Testis (tissue), 3 donors: ENCODE measurements around the gene TACSTD2. TPM values are rescaled to one million over a fixed set of nuclear protein-coding genes. Genes with fewer than 3 reads are reported as not detected.

Experiments
- DNase-seq: peaks from one replicate; pipeline ENCODE4 v3.0.0-alpha.2; 2019
- H3K27ac ChIP-seq, 2 donors: fragments of 200-600 bp; sonication (generic); one replicate each; pipeline ENCODE4 v1.5.1; 2019
- H3K27me3 ChIP-seq: fragments of 200-600 bp; sonication (generic); one replicate; pipeline ENCODE4 v1.5.1; 2019
- H3K36me3 ChIP-seq: fragments of 200-600 bp; sonication (generic); one replicate; pipeline ENCODE4 v1.5.1; 2017; ENCODE audit warnings: low read depth; ENCODE audit errors: missing control alignments
- H3K4me1 ChIP-seq: fragments of 200-600 bp; sonication (generic); one replicate; pipeline ENCODE4 v1.5.1; 2019
- H3K4me3 ChIP-seq, 2 donors: fragments of 200-600 bp; sonication (generic); one replicate each; pipeline ENCODE4 v1.5.1; 2017 to 2019
- H3K9me3 ChIP-seq: fragments of 200-600 bp; sonication (generic); one replicate; pipeline ENCODE4 v1.5.1; 2017
- CTCF ChIP-seq, 3 experiments: fragments of 450-650 bp in 2 of 3; fragments of 200-600 bp in 1 of 3; sonication (generic) in 1 of 3; IDR thresholded peaks; one replicate each; pipeline ENCODE4 v1.5.1; 2016 to 2019; ENCODE audit warnings: antibody characterized with exemption in 3 of 3, mild to moderate bottlenecking in 2 of 3, moderate library complexity in 1 of 3
- POLR2A ChIP-seq: fragments of 450-650 bp; IDR thresholded peaks from one replicate; pipeline ENCODE4 v1.6.1; 2017; ENCODE audit warnings: antibody characterized with exemption, mild to moderate bottlenecking, moderate library complexity
- WGBS, 2 donors: methylation state at CpG; one replicate each; pipeline ENCODE4 v1.1.5; 2018; 5-methylcytosine and 5-hydroxymethylcytosine counted together
- intact Hi-C: fragments of 100-400 bp; cut with DNase I; formaldehyde crosslinking; loops from one replicate; pipeline ENCODE4 v1.15.1; 2023; ENCODE audit warnings: low total_unique reads
- polyA plus RNA-seq: library from polyadenylated mRNA; stranded (reverse); fragments of 350-450 nt; fragmentation: Illumina TruSeq; extraction: RNeasy Lipid Tissue Mini Kit (QIAGEN cat#74804); gene quantifications from one replicate; pipeline ENCODE4 v1.2.3, GENCODE V29; 2014; ENCODE audit warnings: low read depth, low replicate concordance; ENCODE audit not compliant: insufficient read depth
- total RNA-seq, 2 donors: library from RNA; depleted of rRNA; stranded (reverse); fragments of >200 nt; gene quantifications; one replicate each; pipeline ENCODE4 v1.2.3, GENCODE V29; 2016

Gene TACSTD2
- total and polyA plus RNA-seq, 3 donors from 2014 or later: 0.87 to 1.2 (median 0.93) TPM

DNA sequence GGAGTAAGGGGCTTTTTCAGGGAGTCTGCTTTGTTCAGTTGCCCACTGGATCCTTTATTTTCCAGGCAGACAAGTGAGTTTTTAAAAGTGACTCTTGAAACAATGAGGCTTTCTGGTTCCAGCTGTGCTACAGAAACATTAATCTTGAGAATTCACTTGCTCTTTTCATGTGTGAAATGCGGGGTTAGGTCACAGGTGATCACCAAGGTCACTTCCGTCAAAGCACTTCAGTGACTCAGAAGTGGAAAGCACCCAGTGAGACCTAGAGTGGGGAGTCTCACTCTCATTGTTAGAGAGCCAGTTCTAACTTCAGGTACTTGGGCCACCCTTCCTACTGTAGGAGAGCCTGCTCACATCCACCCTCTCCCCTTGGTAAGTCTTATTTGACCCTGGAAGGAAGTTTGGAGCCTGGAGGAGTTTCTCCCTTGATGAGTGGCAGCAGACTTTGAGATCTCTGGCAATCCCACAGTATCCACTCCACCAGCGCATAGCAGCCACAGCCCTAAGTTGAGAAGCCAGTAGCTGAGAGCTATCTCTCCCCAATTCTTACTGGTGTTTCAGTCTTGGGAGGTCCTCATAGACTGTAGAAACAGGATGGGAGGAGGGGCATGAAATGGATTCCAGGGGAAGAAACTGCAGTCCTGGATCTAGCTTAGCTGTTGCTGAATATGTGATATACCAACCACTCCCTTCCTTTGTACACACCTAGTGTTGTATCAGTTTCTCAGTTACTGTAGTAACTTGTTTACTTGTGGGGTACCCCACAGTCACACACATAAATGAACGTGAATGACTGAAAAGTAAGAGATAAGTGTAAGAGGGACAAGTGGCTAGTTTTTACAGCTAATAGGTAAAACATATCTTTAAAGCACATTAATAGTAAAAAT lies 3.1 kb downstream of the TACSTD2 start:
- WGBS, 2 donors: 63 to 65% methylated on average over 4 of the region's 4 CpGs
- Histone ChIP-seq H3K4me3 (no peak overlapping the region), H3K36me3 (no peaks in the 10 kb centered on the region), H3K9me3 (no peaks in the 10 kb centered on the region), H3K27me3 (no peaks in the 10 kb centered on the region), H3K27ac (no peak overlapping the region), H3K4me1 (peaks cover 7% of the 10 kb centered on the region)
- TF ChIP-seq POLR2A (no peak), CTCF (IDR thresholded peaks at IDR 0.05) (no peak)
- intact Hi-C loops: no loop called here
- DNase-seq: no peak

GRCh38 chr1:58573138-58573537 lies 3.9 kb downstream of the TACSTD2 start:
- Histone ChIP-seq H3K27ac (no peak overlapping the region), H3K9me3 (no peaks in the 10 kb centered on the region), H3K27me3 (no peaks in the 10 kb centered on the region), H3K4me1 (peaks cover 7% of the 10 kb centered on the region), H3K4me3 (no peak overlapping the region), H3K36me3 (no peaks in the 10 kb centered on the region)
- DNase-seq: no peak
- TF ChIP-seq POLR2A (no peak), CTCF (IDR thresholded peaks at IDR 0.05) (no peak)
- intact Hi-C loops: no loop called here
- WGBS, 2 donors: 76% methylated on average over 2 of the region's 2 CpGs

DNA sequence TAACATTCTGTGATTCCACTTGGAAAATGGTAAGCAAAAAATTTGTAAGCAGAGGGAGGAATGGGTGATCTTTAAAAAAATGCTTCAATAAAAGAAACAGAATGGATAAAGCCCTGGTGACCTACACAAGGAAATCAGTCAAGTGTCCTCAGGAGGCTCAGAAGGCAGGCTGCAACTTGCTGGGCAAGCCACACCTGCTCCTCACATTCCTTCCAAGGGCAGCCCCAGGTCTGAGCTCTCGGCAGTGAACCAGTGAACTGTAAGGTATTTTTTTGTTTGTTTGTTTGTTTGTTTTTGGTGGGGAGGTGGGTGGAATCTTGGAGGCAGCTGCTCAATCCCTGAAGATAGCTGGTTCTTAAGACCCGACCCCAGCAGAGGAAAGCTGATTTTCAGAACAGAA lies 4.4 kb downstream of the TACSTD2 start:
- no peak for DNase-seq

DNA sequence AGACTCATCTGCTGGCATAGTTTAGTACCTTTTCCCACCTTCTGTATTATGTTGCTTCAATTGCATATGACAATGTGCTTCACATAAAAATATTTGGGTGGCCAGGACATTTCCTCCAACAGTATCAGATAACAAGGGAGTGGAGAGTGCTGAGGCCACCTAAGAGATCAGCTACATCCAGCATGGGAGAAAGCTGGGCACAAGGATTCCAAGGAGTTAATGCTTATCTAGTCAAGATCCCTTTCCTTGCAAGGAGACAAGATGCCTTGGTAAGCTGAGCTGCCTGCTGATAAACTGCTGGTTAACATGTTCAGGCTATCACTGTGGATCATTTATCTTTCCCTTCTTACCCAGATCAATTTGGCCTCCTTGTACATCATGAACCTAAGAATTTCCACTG lies 5.4 kb downstream of the TACSTD2 start:
- H3K27ac ChIP-seq: no peak overlapping the region

More for the DNA sequence above, 4.4 kb downstream of the TACSTD2 start:
- 77 to 78% methylated on average over 2 of the region's 2 CpGs for WGBS, 2 donors
- no peaks in the 10 kb centered on the region for H3K27me3 ChIP-seq
- H3K36me3 ChIP-seq: no peaks in the 10 kb centered on the region
- intact Hi-C loops: no loop called here
- no peaks in the 10 kb centered on the region for H3K9me3 ChIP-seq
- TF ChIP-seq POLR2A: no peak
- TF ChIP-seq CTCF (IDR thresholded peaks at IDR 0.05): no peak
- no peak overlapping the region for H3K4me3 ChIP-seq
- peaks cover 7% of the 10 kb centered on the region for H3K4me1 ChIP-seq
- H3K27ac ChIP-seq: no peak overlapping the region

More for the DNA sequence above, 5.4 kb downstream of the TACSTD2 start:
- intact Hi-C loops: no loop called here
- Histone ChIP-seq H3K9me3 (no peaks in the 10 kb centered on the region), H3K4me3 (no peak overlapping the region), H3K27me3 (no peaks in the 10 kb centered on the region), H3K4me1 (peaks cover 7% of the 10 kb centered on the region), H3K36me3 (no peaks in the 10 kb centered on the region)
- DNase-seq: no peak
- TF ChIP-seq CTCF (IDR thresholded peaks at IDR 0.05): no peak
- TF ChIP-seq POLR2A: no peak
